Neural progenitor cell (in vitro differentiated cells): ENCODE measurements around the gene HOXC12. TPM values are rescaled to one million over a fixed set of nuclear protein-coding genes. Genes with fewer than 3 reads are reported as not detected.

Source experiments
- DNase-seq: peaks from one replicate; pipeline ENCODE4 v3.0.0-alpha.2; 2016; ENCODE audit warnings: low spot score
- H2AFZ ChIP-seq: fragments of 200-600 bp; sonication (generic); replicated peaks from 2 replicates; pipeline ENCODE4 v1.6.1; 2016; ENCODE audit warnings: antibody characterized with exemption
- H3F3A ChIP-seq: fragments of 200-600 bp; sonication (generic); 2 replicates; pipeline ENCODE4 v1.6.1; 2016; ENCODE audit warnings: antibody characterized with exemption, low read depth
- H3K27ac ChIP-seq: fragments of 200-600 bp; sonication (generic); 2 replicates; pipeline ENCODE4 v1.5.1; 2016; ENCODE audit warnings: mild to moderate bottlenecking
- H3K27me3 ChIP-seq: fragments of 200-600 bp; sonication (generic); 2 replicates; pipeline ENCODE4 v1.6.1; 2016; ENCODE audit warnings: mild to moderate bottlenecking, moderate library complexity
- H3K36me3 ChIP-seq: fragments of 200-600 bp; sonication (generic); 2 replicates; pipeline ENCODE4 v1.5.1; 2016
- H3K4me1 ChIP-seq: fragments of 200-600 bp; sonication (generic); 2 replicates; pipeline ENCODE4 v1.6.1; 2016; ENCODE audit warnings: mixed run types
- H3K4me2 ChIP-seq: fragments of 200-600 bp; sonication (generic); 2 replicates; pipeline ENCODE4 v1.6.1; 2016
- H3K4me3 ChIP-seq: fragments of 200-600 bp; sonication (generic); 2 replicates; pipeline ENCODE4 v1.5.1; 2016
- H3K79me2 ChIP-seq: fragments of 200-600 bp; sonication (generic); 2 replicates; pipeline ENCODE4 v1.6.1; 2016; ENCODE audit warnings: low read depth
- H3K9ac ChIP-seq: fragments of 200-600 bp; sonication (generic); 2 replicates; pipeline ENCODE4 v1.6.1; 2016
- H3K9me3 ChIP-seq: fragments of 200-600 bp; sonication (generic); 2 replicates; pipeline ENCODE4 v1.5.1; 2016; ENCODE audit warnings: low read depth
- H4K20me1 ChIP-seq: fragments of 200-600 bp; sonication (generic); 2 replicates; pipeline ENCODE4 v1.6.1; 2016; ENCODE audit warnings: low read depth
- H3K27ac Mint-ChIP-seq: 3 replicates; pipeline ENCODE4 v1.8.0; 2021; ENCODE audit warnings: mixed read lengths
- H3K27me3 Mint-ChIP-seq: 2 replicates; pipeline ENCODE4 v1.8.0; 2022; ENCODE audit warnings: low read depth, mild to moderate bottlenecking, inconsistent platforms, moderate library complexity, mixed read lengths; ENCODE audit not compliant: insufficient read depth
- H3K36me3 Mint-ChIP-seq: 3 replicates; pipeline ENCODE4 v1.8.0; 2021; ENCODE audit warnings: mixed read lengths
- H3K4me1 Mint-ChIP-seq: 3 replicates; pipeline ENCODE4 v1.8.0; 2021; ENCODE audit warnings: mixed read lengths
- H3K4me3 Mint-ChIP-seq: 3 replicates; pipeline ENCODE4 v1.8.0; 2021; ENCODE audit warnings: mild to moderate bottlenecking, moderate library complexity, mixed read lengths
- H3K9me3 Mint-ChIP-seq: 3 replicates; pipeline ENCODE4 v1.8.0; 2020; ENCODE audit warnings: mixed read lengths
- CTCF ChIP-seq: fragments of 200-600 bp; sonication (generic); IDR thresholded peaks from 2 replicates; pipeline ENCODE4 v1.5.1; 2017; ENCODE audit warnings: antibody characterized with exemption, mild to moderate bottlenecking
- EZH2 ChIP-seq: fragments of 200-600 bp; sonication (generic); IDR thresholded peaks from 2 replicates; pipeline ENCODE4 v1.6.1; 2017; ENCODE audit warnings: antibody characterized with exemption, mild to moderate bottlenecking, moderate library complexity
- EZH2phosphoT487 ChIP-seq: fragments of 200-600 bp; sonication (generic); IDR thresholded peaks from 2 replicates; pipeline ENCODE4 v1.6.1; 2017; ENCODE audit warnings: antibody characterized with exemption
- total RNA-seq: library from RNA; depleted of rRNA; stranded (reverse); fragments of >200 nt; gene quantifications from 2 replicates; pipeline ENCODE4 v1.2.3, GENCODE V29; 2015; ENCODE audit warnings: low replicate concordance

The HOXC12 gene
- total RNA-seq, 1 donor from 2014 or later = not detected

GRCh38 chr12:53982648-53983567 is 28.2 kb downstream of the HOXC12 start:
- Mint-ChIP-seq H3K27me3 (peaks cover 99% of the 10 kb centered on the region), H3K4me1 (no peaks in the 10 kb centered on the region), H3K9me3 (peaks cover 6% of the 10 kb centered on the region), H3K4me3 (peak overlapping the region; percentile 27), H3K36me3 (no peaks in the 10 kb centered on the region), H3K27ac (no peak overlapping the region)
- H3K36me3 ChIP-seq = no peaks in the 10 kb centered on the region
- peaks cover 75% of the 10 kb centered on the region for H4K20me1 ChIP-seq
- H3K9ac ChIP-seq = no peak overlapping the region
- no peaks in the 10 kb centered on the region for H3K79me2 ChIP-seq
- DNase-seq = no peak
- no peak overlapping the region for H2AFZ ChIP-seq
- H3F3A ChIP-seq = no peaks in the 10 kb centered on the region
- no peaks in the 10 kb centered on the region for H3K4me1 ChIP-seq
- peaks cover 100% of the 10 kb centered on the region for H3K27me3 ChIP-seq
- no peaks in the 10 kb centered on the region for H3K9me3 ChIP-seq
- H3K4me2 ChIP-seq = no peak overlapping the region
- no peak overlapping the region for H3K4me3 ChIP-seq
- TF ChIP-seq EZH2 (no peak), EZH2phosphoT487 (peak; percentile 4)
- no peak overlapping the region for H3K27ac ChIP-seq

- H3K79me2 ChIP-seq = no peaks in the 10 kb centered on the region
- no peaks in the 10 kb centered on the region for H3K36me3 ChIP-seq
- Mint-ChIP-seq H3K4me3 (peak overlapping the region; percentile 27), H3K9me3 (peaks cover 6% of the 10 kb centered on the region), H3K36me3 (no peaks in the 10 kb centered on the region), H3K4me1 (no peaks in the 10 kb centered on the region), H3K27me3 (peaks cover 99% of the 10 kb centered on the region), H3K27ac (no peak overlapping the region)
- H3K9me3 ChIP-seq = no peaks in the 10 kb centered on the region
- peaks cover 82% of the 10 kb centered on the region for H4K20me1 ChIP-seq
- TF ChIP-seq EZH2phosphoT487 (no peak), EZH2 (peak; percentile 96)
- H3K27me3 ChIP-seq = peaks cover 100% of the 10 kb centered on the region
- H3K4me2 ChIP-seq = no peak overlapping the region
- H3K4me1 ChIP-seq = no peaks in the 10 kb centered on the region
- no peak overlapping the region for H2AFZ ChIP-seq
- no peak overlapping the region for H3K9ac ChIP-seq
- no peak overlapping the region for H3K4me3 ChIP-seq
- H3K27ac ChIP-seq = no peak overlapping the region
- DNase-seq = no peak
- H3F3A ChIP-seq = no peaks in the 10 kb centered on the region
Measured at GRCh38 chr12:53983568-53983949, 28.9 kb downstream of the HOXC12 start.

GRCh38 chr12:53983950-53984572 is 29.4 kb downstream of the HOXC12 start:
- no peak overlapping the region for H3K4me2 ChIP-seq

More at GRCh38 chr12:53983950-53984572, 29.4 kb downstream of the HOXC12 start:
- Histone ChIP-seq H3K4me3 (no peak overlapping the region), H3K9me3 (no peaks in the 10 kb centered on the region), H3K27me3 (peaks cover 100% of the 10 kb centered on the region), H4K20me1 (peaks cover 82% of the 10 kb centered on the region), H2AFZ (no peak overlapping the region), H3K4me1 (no peaks in the 10 kb centered on the region), H3K36me3 (no peaks in the 10 kb centered on the region), H3K79me2 (no peaks in the 10 kb centered on the region), H3F3A (no peaks in the 10 kb centered on the region), H3K9ac (no peak overlapping the region), H3K27ac (no peak overlapping the region)
- H3K27me3 Mint-ChIP-seq = peaks cover 99% of the 10 kb centered on the region
- peaks cover 6% of the 10 kb centered on the region for H3K9me3 Mint-ChIP-seq
- no peak for DNase-seq
- no peak overlapping the region for H3K27ac Mint-ChIP-seq
- TF ChIP-seq EZH2phosphoT487 (peak; percentile 82), EZH2 (peak; percentile 88), CTCF (no peak)
- no peaks in the 10 kb centered on the region for H3K36me3 Mint-ChIP-seq
- no peaks in the 10 kb centered on the region for H3K4me1 Mint-ChIP-seq
- H3K4me3 Mint-ChIP-seq = no peak overlapping the region
